Rectal smooth muscle tissue (tissue), 1 donor: Measurements from ENCODE around the gene CD3G.
"Not testable (repeated sequence)": the region's sequence is repeated elsewhere in the genome, so short reads cannot be mapped to it uniquely, and the experiment has no call there.

Source experiments
- H3K27ac ChIP-seq: one replicate; pipeline ENCODE4 v1.7.0; 2013; ENCODE audit warnings: low read depth, low read length, inconsistent platforms
- H3K27me3 ChIP-seq: one replicate; pipeline ENCODE4 v1.7.0; 2013; ENCODE audit warnings: low read length; ENCODE audit not compliant: control insufficient read depth, insufficient read depth
- H3K36me3 ChIP-seq: one replicate; pipeline ENCODE4 v1.7.0; 2013; ENCODE audit warnings: low read length; ENCODE audit not compliant: control insufficient read depth, insufficient read depth
- H3K4me1 ChIP-seq: one replicate; pipeline ENCODE4 v1.7.0; 2013; ENCODE audit warnings: low read length; ENCODE audit not compliant: control insufficient read depth, insufficient read depth
- H3K4me3 ChIP-seq: one replicate; pipeline ENCODE4 v1.7.0; 2013; ENCODE audit warnings: low read length
- H3K9ac ChIP-seq: one replicate; pipeline ENCODE4 v1.7.0; 2013; ENCODE audit warnings: low read length

The CD3G gene

DNA sequence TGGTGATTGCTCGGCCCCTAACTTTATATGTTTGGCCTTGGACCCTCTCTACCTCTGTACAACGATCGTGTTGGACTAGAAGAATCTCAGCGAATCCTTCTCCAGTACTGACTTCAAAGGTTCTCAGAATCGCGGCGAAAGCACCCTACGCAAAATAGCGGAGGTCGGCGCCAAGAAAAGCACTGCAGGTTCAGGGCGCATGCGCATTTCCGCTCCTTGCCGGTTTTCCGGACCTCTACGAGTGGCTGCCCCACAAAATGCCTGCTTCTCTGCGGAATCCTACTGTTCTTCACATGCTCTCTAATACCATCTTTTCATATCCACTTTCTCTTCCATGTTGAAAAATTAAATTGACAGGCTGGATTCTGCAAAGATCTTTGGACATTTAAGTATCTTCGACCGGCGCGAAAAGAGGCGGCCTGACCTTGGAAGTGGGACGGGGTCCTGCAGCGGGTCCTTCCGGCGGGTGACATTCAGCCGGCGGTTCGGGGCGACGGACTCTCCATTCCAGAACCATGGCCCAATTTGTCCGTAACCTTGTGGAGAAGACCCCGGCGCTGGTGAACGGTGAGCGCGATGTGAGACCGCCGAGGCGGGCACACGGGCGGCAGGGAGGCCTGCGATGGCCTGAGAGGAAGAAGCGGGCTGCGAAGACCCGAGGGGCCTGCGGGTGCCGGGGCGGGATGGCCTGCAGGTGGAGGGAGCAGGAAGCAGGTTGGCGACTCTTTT lies 57.2 kb downstream of the CD3G start, which contains the start of gene ATP5MG:
Gene ATP5MG, plus strand, starts transcription at position 456 of the 729 bp plus-strand sequence. Its CDS starts 60 bp downstream, at position 516.
- no peaks in the 10 kb centered on the region for H3K36me3 ChIP-seq
- no peaks in the 10 kb centered on the region for H3K27me3 ChIP-seq
- H3K27ac ChIP-seq, result peak within 1 kb of the TSS; percentile 92
- H3K4me1 ChIP-seq, result peaks cover 11% of the 10 kb centered on the region
- H3K9ac ChIP-seq, result peak within 1 kb of the TSS; percentile 82
- peak within 1 kb of the TSS; percentile 96 for H3K4me3 ChIP-seq

- no peaks in the 10 kb centered on the region for H3K36me3 ChIP-seq
- peak overlapping the region; percentile 96 for H3K4me3 ChIP-seq
- H3K9ac ChIP-seq, result peak overlapping the region; percentile 82
- H3K4me1 ChIP-seq, result peaks cover 11% of the 10 kb centered on the region
- H3K27me3 ChIP-seq, result no peaks in the 10 kb centered on the region
- peak overlapping the region; percentile 92 for H3K27ac ChIP-seq
Observed at GRCh38 chr11:118401880-118402590, 57.9 kb downstream of the CD3G start.

DNA sequence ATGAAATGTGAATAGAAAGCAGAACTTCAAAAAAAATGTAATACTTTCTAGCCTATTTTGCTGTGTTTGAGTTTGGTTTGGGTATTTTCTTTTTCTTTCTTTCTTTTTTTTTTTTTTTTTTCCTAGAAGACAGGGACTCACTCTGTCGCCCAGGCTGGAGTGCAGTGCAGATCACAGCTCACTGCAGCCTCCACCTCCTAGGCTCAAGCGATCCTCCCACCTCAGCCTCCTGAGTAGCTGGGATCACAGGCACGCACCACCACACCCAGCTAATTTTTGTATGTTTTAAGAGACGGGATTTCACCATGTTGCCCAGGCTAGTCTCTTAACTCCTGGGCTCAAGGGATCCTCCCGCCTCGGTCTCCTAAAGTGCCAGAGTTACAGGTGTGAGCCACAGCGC lies 58.5 kb downstream of the CD3G start:
- not testable (repeated sequence) for H3K36me3 ChIP-seq, H3K9ac ChIP-seq, H3K27ac ChIP-seq, H3K27me3 ChIP-seq
- peak overlapping the region; percentile 96 for H3K4me3 ChIP-seq
- H3K4me1 ChIP-seq, result peaks cover 11% of the 10 kb centered on the region
